ENCODE results near the gene RPS29. TPM values are rescaled to one million over a fixed set of nuclear protein-coding genes. Genes with fewer than 3 reads are reported as not detected.
A peak's percentile ranks its signal among the peaks of the same experiment; 100 is the strongest.
"Not testable (repeated sequence)": the region's sequence is repeated elsewhere in the genome, so short reads cannot be mapped to it uniquely, and the experiment has no call there.

Gene RPS29
- total RNA-seq, 2 donors from 2014 or later: 1,012 to 1,062 TPM

DNA sequence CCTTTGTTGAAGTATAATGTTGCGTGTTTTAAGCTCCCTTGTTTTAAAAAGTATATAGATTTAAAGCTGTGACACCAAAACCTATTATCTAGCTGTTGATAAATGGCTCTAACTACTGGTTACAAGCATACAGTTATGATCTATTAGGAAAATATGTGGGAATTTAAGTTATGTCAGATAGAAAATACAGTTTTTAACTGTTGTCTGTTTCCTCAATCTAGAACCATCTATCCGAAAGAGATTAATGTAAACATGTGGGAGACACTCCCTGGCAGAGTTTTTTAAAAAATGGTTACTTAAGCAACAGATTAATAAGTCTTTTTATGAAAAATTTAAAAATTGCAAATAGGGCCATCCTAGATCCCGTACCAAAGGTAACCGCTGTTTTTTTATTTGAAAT lies 26.1 kb upstream of the RPS29 start:
- intact Hi-C loops (cut with DNase I): loop anchor here in 1 of 2 donors (5.0 kb wide), 1 partner anchor 1025 kb away; no protein-coding TSS in a partner anchor

GRCh38 chr14:49607583-49607982 lies 21.4 kb upstream of the RPS29 start:
- DNase-seq (ENCODE audit: low spot score): no peak
- intact Hi-C loops (cut with DNase I): no loop called here

More for the DNA sequence above, 26.1 kb upstream of the RPS29 start:
- no peak for DNase-seq (ENCODE audit: low spot score)

GRCh38 chr14:49598485-49599300 lies 12.5 kb upstream of the RPS29 start, which contains the start of gene LRR1:
Gene LRR1 (plus strand): TSS chr14:49598940. CDS start chr14:49599021, 81 bp downstream.
- DNase-seq (ENCODE audit: low spot score): peak; percentile 96
- intact Hi-C loops (cut with DNase I): no loop called here

- intact Hi-C loops (cut with DNase I): no loop called here
- no peak for DNase-seq (ENCODE audit: low spot score)
Measured at GRCh38 chr14:49598189-49598484, 12.0 kb upstream of the RPS29 start.

GRCh38 chr14:49594347-49595091 lies 8.3 kb upstream of the RPS29 start:
- intact Hi-C loops (cut with DNase I): no loop called here
- DNase-seq (ENCODE audit: low spot score): no peak

DNA sequence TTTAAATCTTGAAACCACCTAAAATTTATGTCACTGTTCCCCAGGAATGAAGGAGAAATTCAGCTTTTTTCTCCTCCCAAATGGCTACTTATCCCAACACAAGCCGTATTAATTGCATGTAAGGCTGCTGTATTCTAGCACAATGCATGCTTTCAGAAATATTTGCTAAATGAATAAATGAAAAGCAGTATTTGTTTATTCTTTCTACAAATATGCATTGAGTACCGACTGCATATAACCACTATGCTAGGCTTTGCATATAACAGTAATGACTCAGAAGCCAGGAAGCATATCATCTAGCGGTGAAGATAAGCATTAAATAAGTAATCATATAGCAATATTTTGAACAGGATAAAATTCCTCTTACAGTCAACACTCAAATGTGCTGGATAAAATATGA lies 6.8 kb upstream of the RPS29 start:
- intact Hi-C loops (cut with DNase I): no loop called here
- no peak for DNase-seq (ENCODE audit: low spot score)

- intact Hi-C loops (cut with DNase I): no loop called here
- no peak for DNase-seq (ENCODE audit: low spot score)
Measured at GRCh38 chr14:49589387-49589786, 3.2 kb upstream of the RPS29 start.

DNA sequence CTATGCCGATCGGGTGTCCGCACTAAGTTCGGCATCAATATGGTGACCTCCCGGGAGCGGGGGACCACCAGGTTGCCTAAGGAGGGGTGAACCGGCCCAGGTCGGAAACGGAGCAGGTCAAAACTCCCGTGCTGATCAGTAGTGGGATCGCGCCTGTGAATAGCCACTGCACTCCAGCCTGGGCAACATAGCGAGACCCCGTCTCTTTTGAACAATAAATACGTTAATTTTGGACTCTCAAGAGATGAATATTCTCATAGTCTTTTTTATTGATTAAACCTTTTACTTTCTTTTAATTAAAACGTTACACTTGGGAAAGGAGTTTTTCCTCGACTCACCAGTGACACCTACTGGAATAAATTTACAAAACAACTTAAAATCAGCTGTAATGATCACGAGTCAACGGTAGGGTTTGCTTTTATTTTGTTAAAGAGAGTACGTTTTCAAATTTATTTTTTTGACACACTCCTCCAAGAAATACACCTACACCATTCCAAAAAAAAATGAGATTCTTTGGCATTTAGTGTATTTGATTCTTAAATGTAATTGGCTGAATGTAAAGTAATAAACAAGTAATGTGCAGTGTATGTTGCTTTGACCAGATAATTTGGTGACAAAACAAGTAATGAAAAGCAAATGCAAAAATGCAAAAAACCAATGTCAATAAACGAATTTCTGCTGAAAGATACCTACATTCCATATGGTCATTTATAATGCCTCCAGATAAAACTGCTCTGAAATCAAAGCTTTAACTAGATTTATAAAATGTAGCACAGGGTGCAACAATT lies 687 bp upstream of the RPS29 start:
- DNase-seq (ENCODE audit: low spot score): no peak
- intact Hi-C loops (cut with DNase I): no loop called here

DNA sequence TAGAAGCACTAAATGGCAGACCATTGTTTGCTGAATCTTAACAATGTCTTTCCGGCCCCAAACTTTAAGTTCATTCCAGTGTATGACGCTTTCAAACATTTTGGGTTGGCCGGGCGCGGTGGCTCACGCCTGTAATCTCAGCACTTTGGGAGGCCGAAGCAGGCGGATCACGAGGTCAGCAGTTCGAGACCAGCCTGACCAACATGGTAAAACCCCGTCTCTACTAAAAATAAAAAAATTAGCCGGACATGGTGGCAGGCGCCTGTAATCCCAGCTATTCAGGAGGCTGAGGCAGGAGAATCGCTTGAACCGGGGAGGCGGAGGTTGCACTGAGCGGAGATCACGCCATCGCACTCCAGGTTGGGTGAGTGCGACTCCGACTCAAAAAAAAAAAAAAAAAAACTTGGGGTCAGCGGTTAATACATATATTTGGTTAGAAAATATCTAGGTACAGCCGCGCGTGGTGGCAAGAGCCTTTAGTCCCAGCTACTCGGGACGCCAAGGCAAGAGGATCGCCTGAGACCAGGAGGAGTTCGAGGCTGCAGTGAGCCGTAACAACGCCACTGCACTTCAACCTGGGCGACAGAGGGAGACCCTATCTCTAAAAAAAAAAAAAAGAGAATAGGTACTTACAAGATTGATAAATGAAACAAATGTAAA lies 1.1 kb downstream of the RPS29 start:
- DNase-seq (ENCODE audit: low spot score); intact Hi-C loops (cut with DNase I): not testable (repeated sequence)

GRCh38 chr14:49584058-49584457 lies 2.1 kb downstream of the RPS29 start:
- intact Hi-C loops (cut with DNase I): no loop called here
- DNase-seq (ENCODE audit: low spot score): no peak

GRCh38 chr14:49583629-49584028 lies 2.6 kb downstream of the RPS29 start:
- DNase-seq (ENCODE audit: low spot score): no peak
- intact Hi-C loops (cut with DNase I): no loop called here

DNA sequence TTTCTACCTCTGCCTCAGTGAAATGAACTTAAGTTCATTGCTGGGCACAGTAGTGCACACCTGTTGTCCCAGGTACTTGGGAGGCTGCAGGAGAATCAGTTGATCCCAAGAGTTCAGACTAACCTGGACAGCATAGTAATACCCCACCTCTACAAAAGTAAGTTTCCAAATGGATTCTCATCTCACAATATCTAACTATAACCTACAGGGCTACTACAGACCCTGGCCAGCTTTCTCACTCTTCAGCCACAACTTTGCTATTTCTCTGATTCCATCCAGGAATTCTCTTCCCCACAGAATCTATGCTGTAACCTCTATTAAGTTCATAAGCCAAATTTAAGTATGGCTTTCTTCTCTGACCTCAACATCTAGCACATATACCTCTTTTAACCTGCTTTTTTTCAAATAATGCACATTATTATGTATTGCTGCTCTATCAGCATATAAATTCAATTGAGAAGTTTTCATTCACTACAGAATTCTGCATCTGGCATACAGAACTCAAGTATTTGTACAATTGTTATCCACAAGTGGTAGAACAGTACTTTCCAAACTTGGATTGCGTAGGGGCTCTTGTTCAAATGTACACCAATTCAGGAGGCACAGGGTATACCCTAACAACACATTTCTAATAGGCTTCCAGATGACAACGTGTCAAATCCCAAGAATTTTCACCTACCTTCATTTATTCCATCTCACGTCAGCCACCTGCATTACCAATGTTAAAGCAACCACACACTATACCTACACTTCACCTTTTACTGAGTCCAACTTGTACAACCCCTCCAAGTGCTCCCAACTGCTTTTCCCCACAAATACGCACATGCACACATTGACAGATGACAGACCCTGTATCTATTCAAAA lies 3.8 kb downstream of the RPS29 start:
- intact Hi-C loops (cut with DNase I): no loop called here

GRCh38 chr14:49581209-49582112 lies 4.7 kb downstream of the RPS29 start:
- intact Hi-C loops (cut with DNase I): no loop called here
- no peak for DNase-seq (ENCODE audit: low spot score)

More for the DNA sequence above, 3.8 kb downstream of the RPS29 start:
- DNase-seq (ENCODE audit: low spot score): no peak

DNA sequence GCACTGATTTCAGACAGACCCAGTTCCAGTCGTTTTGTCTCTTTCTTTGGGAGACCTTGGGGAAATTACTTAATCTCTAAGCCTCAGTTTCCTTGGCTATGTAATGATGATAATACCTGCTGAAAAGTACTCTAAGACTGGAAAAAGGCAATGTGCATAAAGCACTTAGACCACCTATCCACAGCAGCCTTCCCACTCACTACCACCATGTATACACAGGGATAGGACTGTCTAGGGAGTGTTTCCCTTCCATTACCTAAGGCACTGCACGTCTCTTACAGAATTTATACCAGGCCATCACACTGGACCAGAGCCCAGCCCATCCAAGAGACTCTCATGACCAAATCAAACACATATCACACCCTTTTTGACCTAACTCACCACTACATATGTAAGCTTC lies 6.3 kb downstream of the RPS29 start:
- no peak for DNase-seq (ENCODE audit: low spot score)
- intact Hi-C loops (cut with DNase I): no loop called here

GRCh38 chr14:49578141-49578540 lies 8.0 kb downstream of the RPS29 start:
- intact Hi-C loops (cut with DNase I): no loop called here
- no peak for DNase-seq (ENCODE audit: low spot score)

DNA sequence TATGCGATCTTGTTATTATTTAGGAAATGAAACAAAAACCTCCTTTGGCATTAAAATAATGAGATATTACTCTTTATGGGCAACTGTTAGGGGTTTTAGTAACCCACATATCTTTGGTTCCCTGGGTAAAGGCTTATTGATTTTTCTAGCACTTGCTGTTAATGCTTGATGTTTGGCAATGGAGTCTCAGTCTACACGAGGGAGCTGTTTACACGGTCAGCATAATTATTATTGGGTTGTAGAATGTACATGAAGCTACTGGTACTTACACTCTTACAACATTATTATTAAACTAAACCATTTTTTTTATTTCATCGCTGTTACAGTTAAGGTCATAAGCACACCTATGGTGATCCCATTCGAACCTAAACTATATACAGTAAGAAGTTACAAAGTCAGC lies 12.1 kb downstream of the RPS29 start:
- intact Hi-C loops (cut with DNase I): no loop called here
- no peak for DNase-seq (ENCODE audit: low spot score)

- DNase-seq (ENCODE audit: low spot score): no peak
- intact Hi-C loops (cut with DNase I): no loop called here
Measured at GRCh38 chr14:49569281-49569680, 16.9 kb downstream of the RPS29 start.

DNA sequence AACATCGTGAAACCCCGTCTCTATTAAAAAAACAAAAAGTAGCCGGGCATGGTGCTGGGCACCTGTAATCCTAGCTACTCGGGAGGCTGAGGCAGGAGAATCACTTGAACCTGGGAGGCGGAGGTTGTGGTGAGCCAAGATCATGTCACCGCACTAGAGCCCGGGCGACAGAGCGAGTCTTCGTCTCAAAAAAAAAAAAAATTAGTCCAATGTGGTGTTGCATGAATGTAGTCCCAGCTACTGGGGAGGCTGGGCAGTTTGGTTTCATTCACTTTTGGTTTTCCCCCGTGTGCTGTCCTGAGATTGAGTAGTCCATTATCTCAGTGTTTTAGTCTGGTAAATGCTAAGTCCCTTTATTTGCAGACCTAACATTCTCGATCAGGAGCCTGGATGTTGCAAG lies 19.5 kb downstream of the RPS29 start:
- no peak for DNase-seq (ENCODE audit: low spot score)
- intact Hi-C loops (cut with DNase I): no loop called here

Measured in posterior vena cava (tissue), 2 donors.